Rectal smooth muscle tissue (tissue), 1 donor: ENCODE results near the gene ZSCAN5A.
"Not testable (repeated sequence)": the region's sequence is repeated elsewhere in the genome, so short reads cannot be mapped to it uniquely, and the experiment has no call there.

Experiments used
- H3K27ac ChIP-seq: one replicate; pipeline ENCODE4 v1.7.0; 2013; ENCODE audit warnings: low read depth, low read length, inconsistent platforms
- H3K27me3 ChIP-seq: one replicate; pipeline ENCODE4 v1.7.0; 2013; ENCODE audit warnings: low read length; ENCODE audit not compliant: control insufficient read depth, insufficient read depth
- H3K36me3 ChIP-seq: one replicate; pipeline ENCODE4 v1.7.0; 2013; ENCODE audit warnings: low read length; ENCODE audit not compliant: control insufficient read depth, insufficient read depth
- H3K4me1 ChIP-seq: one replicate; pipeline ENCODE4 v1.7.0; 2013; ENCODE audit warnings: low read length; ENCODE audit not compliant: control insufficient read depth, insufficient read depth
- H3K4me3 ChIP-seq: one replicate; pipeline ENCODE4 v1.7.0; 2013; ENCODE audit warnings: low read length
- H3K9ac ChIP-seq: one replicate; pipeline ENCODE4 v1.7.0; 2013; ENCODE audit warnings: low read length

ZSCAN5A gene

GRCh38 chr19:56176310-56176709 is 138.3 kb downstream of the ZSCAN5A start:
- H3K4me1 ChIP-seq, H3K36me3 ChIP-seq, H3K27ac ChIP-seq, H3K9ac ChIP-seq, H3K4me3 ChIP-seq: not testable (repeated sequence)
- peaks cover 11% of the 10 kb centered on the region for H3K27me3 ChIP-seq

- peaks cover 11% of the 10 kb centered on the region for H3K27me3 ChIP-seq
- H3K27ac ChIP-seq, H3K4me1 ChIP-seq, H3K36me3 ChIP-seq, H3K4me3 ChIP-seq, H3K9ac ChIP-seq: not testable (repeated sequence)
These were observed 138.8 kb downstream of the ZSCAN5A start, which contains the start of gene GALP for GRCh38 chr19:56175861-56176307. TSS of gene GALP (plus strand) at chr19:56176008. CDS start at chr19:56177109, 1,101 bp downstream.

- Histone ChIP-seq H3K27me3 (peaks cover 11% of the 10 kb centered on the region), H3K27ac (no peak overlapping the region), H3K9ac (no peak overlapping the region), H3K4me3 (no peak overlapping the region), H3K36me3 (no peaks in the 10 kb centered on the region), H3K4me1 (no peaks in the 10 kb centered on the region)
These were observed 140.1 kb downstream of the ZSCAN5A start for GRCh38 chr19:56174550-56174949.

GRCh38 chr19:56174086-56174485 is 140.6 kb downstream of the ZSCAN5A start:
- Histone ChIP-seq H3K4me3 (no peak overlapping the region), H3K27ac (no peak overlapping the region), H3K27me3 (peaks cover 11% of the 10 kb centered on the region), H3K4me1 (no peaks in the 10 kb centered on the region), H3K9ac (no peak overlapping the region), H3K36me3 (no peaks in the 10 kb centered on the region)
